SW 1271 (cell line): ENCODE data around the gene GPR17.

Source experiments
- DNase-seq, 2 experiments: peaks; one replicate each; lab custom pipeline; 2025; lab: John Stamatoyannopoulos, UW

Gene GPR17

DNA sequence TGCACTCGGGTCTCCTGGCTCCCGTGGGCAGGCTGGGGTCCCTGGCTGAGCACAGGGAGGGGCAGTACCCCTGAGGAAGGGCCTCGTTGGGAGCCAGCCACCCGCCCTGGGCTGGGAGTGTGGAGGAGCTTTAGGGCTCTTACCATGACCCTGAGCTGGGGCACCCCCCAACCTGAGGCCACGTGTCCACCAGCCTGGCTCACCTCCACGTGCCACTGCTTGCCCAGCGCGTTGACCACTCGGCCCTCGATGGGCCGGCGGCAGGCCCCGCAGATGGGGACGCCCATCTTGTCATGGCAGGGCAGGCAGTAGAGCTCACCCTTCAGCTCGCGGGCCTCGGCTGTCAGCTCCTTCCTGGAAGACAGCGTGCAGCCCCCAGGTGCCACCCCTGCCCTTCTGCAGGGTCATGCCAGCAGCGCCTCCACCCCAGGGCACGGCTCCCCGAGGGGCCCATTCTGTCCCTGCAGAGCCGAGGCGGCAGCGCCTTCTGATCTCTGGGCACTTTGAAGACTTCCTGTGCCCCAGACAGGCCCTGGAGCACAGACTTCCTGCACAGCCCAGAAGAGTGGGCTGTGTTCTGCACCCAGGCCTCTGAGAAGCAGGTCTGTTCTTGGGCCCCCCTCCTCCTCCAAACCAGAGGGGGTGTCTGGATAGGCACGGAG lies 4.0 kb upstream of the GPR17 start:
- DNase-seq: no peak

DNA sequence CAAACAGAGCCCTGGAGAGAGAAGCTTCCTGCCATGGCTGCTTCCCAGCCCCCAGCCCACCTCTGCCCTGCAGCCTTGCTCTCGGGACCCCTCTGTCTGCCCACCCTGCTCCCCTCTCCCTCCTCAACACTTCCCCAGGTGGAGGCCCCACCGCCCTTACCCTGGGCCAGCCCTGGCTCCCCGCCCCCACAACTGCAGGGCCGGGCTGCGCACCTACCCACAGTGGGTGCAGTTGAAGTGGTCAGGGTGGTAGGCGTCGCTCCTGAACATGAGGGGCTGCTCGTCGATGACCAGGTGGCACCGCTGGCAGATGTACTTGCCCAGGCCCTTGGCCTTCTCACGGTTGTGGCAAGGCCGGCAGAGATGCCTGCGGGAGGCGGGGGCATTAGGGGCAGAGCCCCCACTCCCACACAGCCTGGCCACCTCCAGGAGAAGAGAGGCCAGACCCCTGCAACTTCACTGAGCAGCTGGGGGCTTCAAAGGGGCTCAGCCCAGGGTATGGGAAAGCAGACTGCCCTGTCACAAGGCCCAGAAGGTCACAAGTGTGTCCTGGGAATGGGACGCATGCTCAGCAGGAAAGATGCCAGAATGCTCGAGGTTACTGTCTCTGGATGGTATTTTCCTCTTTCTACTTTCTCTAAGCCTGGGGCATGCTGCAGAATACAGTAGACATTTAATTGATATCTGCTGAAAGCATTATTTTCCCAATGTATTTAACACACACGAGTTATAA lies 3.1 kb upstream of the GPR17 start:
- DNase-seq: no peak

DNA sequence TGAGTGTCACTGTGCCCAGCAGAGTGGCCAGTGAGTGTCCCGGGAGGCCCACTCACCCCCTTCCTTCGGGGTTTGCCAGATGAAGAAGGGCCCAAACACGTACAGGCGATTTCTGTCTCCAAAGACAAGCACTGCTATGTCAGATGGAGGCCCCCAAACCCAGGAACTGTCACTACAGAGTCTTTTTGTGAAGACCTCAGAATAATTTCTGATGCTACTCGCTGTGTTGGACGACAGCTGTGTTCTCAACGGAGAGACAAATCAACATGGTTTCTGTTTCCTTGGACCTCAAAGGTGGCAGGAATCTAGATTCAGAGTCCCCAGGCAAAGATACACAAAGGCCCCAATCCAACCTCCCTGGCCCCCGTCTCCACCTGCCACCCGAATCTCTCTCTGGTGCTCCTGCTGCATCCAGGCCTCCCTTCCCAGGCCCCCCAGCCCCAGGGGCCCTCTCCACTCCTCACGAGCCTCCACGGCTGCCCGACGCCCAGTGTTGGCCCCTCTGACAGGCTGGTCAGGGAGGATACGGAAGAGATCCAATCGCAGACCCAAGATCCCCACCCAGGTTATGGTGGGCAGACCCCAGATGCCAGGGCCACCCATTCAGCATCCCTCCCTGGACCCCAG lies 2.4 kb upstream of the GPR17 start:
- DNase-seq: no peak

DNA sequence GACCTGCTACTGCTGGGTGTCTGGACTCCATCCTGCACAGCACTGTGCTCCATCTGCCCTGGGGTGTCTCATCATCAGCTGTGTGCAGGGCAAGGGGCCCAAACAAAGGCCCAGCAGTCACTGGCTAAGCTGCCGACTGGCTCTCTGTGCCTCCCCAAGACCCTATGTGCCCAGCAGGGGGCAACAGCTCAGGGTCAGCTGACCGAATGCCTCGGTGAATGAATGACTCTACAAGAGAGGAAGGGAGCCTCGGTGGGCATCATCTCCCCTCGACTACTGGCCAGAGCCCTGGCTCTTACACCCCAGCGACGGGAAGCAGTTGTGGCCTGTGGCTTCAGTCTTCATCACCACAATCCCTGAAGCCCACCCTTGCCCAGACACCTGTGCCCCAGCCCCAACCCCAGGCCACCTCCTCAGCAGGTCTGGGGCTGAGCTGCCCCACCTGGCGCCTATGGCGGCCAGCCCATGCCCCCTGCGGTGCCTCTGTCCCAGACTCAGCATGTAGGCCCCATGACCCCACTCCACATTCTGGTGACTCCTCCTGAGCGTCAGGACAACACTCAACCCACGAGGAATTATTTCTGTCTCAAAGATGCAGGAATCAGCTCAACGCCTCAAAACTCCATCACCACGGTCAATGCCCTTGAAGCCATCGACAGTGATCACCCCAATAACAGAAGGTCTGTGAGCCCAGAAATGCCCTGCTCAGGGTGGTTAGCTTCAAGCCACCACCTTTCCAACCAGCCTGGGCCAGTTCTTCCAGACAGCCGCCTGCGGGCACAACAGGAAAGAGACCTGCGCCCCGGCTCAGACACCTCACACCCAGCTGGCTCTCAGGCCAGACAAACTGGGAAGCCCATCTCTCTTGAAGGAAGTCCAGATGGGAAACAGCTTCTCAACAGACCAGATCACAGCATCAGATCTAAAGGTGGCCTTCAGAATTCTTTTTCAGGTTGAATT lies 1.6 kb upstream of the GPR17 start:
- no peak for DNase-seq

DNA sequence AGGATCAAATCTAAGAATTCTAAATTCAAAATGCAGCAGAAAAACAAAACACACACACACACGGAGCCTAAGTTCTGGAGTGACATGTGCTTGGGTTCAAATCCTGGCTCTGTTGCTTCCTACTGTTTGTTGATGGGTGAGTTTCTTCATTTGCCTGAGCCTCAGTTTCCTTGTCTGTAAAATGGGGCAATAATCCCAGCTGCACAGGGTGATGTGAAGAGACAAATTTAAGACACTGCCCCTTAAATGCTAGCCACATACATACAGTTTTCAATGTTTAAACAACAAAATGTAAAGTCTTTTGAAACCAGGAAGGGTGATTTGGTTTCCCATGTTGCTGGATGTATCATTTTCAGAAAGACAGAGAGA lies 943 bp upstream of the GPR17 start:
- no peak for DNase-seq

DNA sequence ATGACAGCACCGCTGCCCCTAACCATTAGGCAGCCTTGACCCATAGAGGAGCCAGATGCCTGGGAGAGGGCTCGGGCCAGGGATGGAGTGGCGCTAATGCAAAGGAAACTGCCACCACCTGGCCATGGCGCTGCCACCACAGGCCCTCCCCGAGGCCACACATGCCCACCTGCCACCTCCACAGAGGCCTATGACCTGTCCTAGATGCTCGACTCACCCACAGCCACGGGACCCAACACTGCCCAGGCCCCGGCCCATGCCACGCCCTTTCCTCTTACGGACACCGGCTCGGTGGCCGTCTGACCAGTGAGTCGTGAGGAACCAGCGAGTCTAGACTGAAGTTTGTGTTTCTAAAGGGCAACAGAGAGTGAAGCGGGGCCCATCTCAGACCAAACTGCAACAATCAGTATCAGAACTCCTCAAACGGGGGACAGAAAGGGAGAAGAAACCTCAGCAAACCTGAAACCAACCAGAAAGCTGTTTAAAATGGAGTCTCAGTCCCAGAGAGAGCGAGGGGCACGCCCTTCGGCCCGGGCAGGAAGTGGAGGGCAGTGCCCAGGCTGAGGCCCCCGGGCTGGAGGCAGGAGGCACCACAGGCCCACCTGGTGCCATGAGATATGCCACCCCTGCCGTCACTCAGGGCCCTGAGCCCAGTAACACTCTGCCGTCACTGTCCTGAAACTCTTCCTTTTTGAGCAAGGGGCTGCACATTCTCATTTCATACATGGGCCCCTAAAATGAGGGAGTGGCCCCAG lies 711 bp downstream of the GPR17 start:
- DNase-seq: no peak

DNA sequence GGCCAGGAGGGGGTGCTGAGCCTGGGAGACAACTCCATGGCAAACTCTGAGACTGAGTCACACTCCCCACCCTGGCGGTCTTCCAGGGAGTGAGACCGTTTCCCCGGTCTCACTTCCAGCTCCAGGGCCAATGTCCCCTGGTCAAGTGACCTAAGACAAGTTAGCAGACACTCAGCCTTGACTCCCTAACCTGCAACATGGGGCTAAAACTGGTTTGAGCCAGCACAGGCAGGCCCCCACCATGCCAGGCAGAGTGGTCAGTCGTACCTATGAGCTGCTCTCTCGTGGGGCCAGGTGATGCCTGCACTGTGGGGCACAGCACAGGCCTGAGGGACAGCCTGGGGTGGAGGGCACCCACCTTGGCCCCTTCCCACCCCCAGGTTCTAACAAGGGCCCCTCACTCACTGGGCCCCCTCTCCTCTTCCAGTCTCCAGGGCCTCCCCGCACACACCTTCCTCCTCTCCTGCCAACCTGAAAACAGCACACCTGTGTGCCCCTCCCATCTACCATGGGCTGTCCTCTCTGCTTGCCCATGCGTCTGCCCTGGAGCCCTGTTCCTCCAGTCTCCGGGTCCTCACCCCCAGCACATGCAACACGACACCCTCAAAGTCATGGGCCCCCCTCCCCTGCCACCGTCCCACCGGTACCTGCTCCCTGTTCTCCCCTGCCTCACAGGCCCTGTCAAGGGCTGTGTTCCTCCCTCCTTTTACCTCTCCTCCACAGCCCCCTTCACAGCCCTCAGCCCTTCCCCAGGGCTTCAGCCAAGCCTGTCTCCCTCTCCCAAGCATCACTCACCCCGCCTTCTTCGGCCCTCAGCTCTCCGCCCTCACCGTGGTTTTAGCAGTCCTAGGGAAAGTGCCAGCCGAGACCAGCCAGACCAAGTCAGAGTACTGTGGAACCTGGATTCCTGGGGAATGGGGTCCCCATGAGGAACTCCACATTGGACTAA lies 1.6 kb downstream of the GPR17 start:
- no peak for DNase-seq

DNA sequence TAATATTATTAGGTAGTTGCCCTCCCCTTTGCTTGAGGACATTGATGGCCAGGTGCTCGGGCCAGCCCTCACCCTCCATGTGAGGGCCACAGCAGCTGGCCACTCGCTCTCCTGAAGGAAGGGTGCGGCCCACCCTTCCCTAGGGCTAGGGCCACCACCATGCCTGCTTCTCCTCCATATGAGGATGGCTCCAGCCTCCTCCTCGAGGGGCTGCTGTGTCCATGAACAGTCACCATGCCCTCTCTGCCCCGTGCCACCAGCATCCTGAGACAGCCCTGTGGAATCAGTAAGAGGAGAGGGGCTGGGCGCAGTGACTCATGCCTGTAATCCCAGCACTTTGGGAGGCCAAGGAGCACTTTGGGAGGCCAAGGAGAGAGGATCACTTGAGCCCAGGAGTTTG lies 2.4 kb downstream of the GPR17 start:
- no peak for DNase-seq

DNA sequence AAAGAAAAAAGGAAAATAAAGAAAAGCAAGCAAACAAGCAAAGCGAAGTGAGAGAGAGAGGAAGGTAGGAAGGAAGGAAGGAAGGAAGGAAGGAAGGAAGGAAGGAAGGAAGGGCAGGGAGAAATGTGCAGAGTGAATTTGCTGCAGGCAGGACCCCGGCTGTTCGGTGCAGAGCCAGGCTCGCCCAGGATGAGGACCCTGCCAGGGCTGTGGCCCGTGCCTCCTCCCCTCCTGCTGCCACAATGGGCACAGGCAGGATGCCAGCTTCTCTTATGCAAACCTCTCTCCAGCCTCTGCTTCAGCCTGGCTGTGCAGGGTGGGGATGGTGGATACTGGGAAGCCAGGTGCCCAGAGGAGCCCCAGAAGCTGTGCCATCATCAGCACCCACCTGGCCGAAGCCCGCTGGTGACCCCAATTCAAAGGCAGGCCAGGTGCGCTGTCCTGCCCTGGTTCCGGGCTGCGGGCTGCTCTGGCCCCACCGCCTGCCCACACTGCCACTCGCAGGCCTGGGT lies 3.2 kb downstream of the GPR17 start:
- DNase-seq: no peak

DNA sequence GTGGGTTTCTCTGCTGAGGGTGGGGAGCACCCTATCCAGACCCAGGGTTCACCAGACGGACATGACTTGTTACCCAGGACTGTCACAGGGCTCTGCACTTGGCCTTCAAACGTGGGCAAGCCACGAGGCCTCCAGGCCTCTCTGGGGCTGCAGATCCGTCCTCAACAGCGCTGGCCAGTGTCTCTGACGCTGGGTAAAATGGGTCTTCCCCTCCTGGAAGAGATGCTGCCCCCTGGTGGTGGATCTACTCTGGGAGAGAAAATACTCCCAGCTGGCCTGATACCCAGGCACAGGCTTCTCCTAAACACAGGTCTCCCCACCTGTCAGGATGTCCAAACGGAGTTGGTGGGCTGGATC lies 3.7 kb downstream of the GPR17 start:
- DNase-seq: peak; percentile 43 to 73

DNA sequence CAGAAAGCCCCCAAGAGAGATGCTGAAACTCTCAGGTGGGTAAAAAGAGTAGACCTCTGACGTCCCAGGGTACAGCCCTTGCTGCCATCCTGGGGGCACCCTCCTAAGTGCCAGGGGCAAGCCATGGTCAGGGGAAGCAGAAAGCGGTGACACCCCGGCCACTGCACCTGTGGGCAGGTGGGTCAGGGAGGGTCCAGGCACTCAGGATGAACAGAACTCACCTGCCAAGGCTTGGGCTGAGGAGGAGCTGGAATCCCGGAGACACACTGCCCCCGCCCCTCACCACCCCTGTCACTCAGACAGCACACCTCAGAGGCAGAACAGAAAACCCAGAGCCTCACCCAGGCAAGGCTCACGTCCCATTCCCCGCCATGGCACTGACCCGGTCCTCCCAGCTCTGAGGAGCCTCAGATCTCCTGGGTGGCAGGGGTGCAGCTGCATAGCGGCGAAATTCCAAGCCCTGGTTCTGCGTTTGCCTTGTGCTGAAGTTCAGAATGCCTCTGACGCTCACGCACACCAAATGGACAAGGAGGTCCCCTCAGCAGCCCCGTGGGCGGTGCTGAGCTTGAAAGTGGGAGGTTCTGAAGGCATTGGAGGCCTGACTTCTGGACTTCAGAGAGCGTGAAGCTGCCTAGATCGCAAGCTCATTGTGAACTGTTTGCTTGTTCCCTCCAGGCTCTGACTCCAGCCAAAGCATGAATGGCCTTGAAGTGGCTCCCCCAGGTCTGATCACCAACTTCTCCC lies 4.3 kb downstream of the GPR17 start:
- DNase-seq: no peak

DNA sequence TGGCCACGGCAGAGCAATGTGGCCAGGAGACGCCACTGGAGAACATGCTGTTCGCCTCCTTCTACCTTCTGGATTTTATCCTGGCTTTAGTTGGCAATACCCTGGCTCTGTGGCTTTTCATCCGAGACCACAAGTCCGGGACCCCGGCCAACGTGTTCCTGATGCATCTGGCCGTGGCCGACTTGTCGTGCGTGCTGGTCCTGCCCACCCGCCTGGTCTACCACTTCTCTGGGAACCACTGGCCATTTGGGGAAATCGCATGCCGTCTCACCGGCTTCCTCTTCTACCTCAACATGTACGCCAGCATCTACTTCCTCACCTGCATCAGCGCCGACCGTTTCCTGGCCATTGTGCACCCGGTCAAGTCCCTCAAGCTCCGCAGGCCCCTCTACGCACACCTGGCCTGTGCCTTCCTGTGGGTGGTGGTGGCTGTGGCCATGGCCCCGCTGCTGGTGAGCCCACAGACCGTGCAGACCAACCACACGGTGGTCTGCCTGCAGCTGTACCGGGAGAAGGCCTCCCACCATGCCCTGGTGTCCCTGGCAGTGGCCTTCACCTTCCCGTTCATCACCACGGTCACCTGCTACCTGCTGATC lies 4.9 kb downstream of the GPR17 start:
- DNase-seq: no peak

DNA sequence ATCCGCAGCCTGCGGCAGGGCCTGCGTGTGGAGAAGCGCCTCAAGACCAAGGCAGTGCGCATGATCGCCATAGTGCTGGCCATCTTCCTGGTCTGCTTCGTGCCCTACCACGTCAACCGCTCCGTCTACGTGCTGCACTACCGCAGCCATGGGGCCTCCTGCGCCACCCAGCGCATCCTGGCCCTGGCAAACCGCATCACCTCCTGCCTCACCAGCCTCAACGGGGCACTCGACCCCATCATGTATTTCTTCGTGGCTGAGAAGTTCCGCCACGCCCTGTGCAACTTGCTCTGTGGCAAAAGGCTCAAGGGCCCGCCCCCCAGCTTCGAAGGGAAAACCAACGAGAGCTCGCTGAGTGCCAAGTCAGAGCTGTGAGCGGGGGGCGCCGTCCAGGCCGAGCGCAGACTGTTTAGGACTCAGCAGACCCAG lies 5.4 kb downstream of the GPR17 start:
- no peak for DNase-seq

DNA sequence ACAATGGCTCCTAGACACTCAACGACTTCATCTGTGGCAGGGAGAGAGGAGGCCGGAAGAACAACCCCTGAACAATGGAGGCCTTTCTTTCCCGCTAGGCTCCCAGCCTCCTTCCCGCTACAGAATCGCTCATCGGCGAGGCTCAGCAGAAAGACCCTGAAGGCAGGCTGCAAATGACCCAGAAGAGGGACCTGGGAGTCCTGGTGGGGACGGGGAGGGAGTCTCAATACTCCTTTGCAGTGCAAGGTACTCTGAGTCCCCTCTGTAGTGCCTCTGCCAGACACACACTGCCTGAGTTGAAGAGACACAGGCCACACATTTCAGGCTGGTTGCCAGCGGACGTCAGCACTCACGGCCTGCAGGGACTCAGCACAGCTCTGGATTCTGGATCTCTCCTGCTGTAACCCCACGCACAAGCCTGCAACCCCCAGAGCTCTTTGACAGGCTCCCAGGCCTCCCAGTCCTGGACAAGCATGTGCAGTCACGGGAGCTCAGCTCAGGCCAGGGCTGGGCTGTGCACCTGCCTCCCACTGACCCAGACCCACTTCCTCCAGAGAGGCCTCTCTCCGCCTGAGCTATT lies 6.1 kb downstream of the GPR17 start:
- no peak for DNase-seq

DNA sequence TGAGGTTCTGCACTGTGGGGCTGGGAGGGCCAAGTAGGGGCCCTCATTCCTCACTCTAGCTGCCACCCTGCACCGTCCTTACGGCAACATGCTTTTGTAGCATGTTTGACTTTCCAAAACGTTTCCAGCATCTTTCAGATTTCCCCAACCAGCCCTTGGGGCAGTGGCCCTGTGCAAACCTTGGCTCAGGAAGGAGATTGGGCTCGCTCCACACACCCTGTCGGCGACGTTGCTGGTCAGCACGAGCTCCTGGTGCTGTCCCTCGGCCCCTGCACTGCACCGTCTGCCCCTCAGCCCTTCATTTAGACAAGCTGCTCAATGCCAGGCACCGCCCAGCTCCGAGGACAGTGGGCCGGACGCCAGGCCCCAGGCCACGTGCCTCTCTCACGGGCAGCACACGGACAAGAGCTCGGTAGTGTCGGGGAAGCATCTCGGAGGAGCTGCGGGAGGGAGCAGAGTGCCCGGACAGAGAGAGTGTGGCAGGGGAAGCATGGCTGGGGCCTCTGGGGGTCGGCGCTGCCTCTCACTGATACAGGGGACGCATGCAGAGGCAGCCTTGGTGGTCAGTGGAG lies 6.9 kb downstream of the GPR17 start:
- no peak for DNase-seq

DNA sequence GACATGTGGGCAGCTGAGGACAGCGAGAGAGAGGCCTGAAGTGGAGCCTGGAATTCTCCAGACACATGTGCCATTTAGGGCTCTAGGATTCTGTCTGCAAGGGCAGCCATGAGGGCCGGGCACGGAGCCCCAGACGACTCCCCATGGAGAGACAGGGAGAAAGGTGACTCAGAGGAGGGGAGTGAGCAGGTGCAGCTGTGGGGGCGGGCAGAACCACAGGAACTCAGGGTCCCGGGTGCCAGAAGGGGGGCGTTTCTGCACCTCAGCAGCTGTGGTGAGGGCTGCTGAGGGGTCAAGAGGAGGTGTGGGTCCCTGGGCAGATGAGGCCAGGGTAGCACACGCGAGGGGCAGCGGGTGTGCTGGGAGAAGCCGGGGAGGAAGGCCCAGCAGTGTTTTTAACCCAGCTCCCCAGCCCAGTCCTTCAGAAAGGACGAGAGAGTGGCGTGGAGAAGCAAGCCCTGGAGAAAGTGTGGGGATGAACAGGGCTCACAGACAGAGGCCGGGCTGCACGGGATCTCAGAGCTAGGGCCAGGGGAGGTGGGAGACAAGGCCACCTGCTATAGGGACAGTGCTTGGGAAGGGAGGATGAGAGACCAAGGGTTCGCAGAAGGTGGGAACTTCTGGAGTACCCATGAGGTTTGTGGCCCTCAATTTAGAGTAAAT lies 7.6 kb downstream of the GPR17 start:
- no peak for DNase-seq

DNA sequence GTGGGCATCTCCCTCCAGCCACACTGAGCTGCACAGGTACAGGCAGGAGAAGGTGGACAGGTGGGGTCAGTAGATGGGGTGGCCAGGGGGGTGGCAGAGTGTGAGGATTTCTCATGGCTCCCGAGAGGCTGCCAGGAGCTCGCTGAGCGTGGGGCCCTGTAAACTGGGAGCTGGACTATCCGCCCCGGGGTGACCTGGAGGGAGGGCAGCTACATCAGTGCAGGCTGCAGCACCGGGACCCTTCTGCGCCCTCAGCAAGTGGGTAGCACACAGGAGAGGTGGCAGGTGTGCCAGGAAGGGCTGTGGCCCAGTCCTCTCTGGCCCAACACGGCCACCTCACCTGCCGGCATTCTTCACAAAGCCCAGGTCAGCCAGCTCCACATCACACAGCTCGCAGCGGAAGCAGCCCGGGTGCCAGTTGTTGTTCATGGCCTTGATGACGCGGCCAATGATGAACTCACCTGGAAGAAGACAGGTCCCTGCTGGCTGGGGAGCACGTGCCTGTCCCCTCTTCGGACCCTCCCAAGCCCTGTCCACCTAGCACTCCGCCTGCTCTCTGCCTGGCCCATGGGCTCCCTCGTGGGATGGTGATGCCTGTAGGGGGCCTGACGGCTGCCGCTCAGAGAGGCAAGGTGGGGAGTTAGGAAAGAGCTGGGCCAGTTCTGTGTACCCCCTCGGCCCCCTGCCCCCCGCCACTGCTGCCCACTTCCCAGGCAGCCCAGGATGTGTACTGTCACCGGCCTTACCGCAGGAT lies 8.3 kb downstream of the GPR17 start:
- no peak for DNase-seq
